ENCODE measurements around the gene CARTPT.

- TF ChIP-seq CTCF (conservative IDR thresholded peaks at IDR 0.05) = no peak
- TF ChIP-seq ZFX (IDR thresholded peaks at IDR 0.05) = no peak
These were observed 15.1 kb upstream of the CARTPT start for GRCh38 chr5:71703941-71704340.

Data from C4-2B (cell line).